Non-pigmented ciliary epithelial cell (primary cell): ENCODE measurements around the gene TAF3.
A peak's percentile ranks its signal among the peaks of the same experiment; 100 is the strongest.
"Not testable (repeated sequence)": the region's sequence is repeated elsewhere in the genome, so short reads cannot be mapped to it uniquely, and the experiment has no call there.

Experiments
- DNase-seq: peaks from one replicate; pipeline ENCODE4 v3.0.0-alpha.2; 2010; ENCODE audit warnings: low read depth

TAF3 gene

DNA sequence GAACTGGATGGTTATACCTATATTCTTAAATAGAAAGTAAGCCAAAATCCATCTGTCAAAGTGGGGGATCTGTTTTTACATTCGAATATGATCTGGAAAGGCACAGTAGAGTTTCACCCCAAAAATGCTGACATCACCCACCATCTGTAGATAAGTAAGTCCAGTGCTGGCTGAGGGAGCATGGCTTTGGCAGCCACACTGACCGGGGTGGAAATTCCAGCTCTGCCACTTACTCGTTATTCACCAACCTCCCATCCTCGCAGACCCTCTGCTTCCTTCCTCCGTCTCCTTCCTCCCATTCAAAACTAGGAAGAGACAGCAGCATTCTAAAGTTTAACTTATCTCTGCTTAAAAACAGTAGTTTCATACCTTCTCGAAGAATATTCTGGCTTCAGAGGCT lies 151.3 kb downstream of the TAF3 start:
- no peak for DNase-seq

DNA sequence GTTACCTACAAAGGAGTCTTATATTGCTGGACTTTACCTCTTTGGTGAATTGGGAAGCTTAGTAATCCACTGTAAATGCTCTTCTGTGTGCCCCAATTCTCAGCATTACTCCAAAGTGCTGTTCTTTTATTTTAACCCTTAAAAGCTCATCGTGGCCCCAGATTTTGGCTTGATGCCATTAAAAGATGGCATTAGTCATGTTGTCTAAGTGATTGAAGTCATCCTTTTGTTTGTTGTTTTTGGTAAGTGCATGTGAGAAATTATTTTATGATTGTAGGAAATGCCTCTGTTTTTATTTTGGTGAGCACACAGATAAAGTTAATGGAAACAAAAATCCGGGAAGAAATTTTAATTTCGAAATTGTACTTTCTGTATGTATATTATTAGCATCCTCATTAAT lies 153.6 kb downstream of the TAF3 start:
- no peak for DNase-seq

DNA sequence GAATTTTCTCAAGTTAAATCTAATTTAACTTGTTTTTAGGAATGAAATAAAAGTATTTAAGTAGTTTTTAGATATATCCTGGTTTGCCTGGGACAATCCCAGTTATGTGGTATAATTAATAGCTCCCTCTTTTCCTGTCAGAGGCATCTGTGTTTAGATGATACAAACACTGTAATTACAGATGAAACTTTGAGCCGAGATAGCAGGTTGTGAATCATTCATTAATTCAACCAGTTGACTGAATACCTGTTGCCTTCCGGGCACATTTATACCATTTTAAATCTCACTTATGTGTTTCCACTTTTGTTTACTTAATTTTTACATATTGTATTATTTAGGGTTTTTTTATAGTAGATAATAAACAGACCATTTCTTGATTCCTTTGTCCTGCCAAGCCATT lies 154.1 kb downstream of the TAF3 start:
- no peak for DNase-seq

DNA sequence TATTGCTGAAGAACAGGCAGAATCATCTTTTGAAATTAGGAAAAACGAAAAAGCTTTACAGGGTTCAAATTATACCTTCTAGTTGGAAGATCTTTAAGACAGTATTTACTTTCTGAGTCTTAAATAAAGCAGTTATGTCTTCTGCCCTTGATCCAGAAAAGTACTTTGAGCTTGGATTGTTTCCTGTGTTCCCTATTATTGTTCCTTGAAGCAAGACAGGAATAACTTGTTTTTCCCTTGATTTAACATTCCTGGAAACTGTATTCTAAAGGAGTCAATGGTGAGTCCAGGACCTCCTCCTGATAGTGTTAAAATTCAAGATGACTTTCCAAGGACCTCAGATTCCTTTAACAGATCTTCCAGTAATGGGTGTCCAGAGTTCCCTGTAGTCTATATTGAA lies 161.9 kb downstream of the TAF3 start:
- DNase-seq: no peak

DNA sequence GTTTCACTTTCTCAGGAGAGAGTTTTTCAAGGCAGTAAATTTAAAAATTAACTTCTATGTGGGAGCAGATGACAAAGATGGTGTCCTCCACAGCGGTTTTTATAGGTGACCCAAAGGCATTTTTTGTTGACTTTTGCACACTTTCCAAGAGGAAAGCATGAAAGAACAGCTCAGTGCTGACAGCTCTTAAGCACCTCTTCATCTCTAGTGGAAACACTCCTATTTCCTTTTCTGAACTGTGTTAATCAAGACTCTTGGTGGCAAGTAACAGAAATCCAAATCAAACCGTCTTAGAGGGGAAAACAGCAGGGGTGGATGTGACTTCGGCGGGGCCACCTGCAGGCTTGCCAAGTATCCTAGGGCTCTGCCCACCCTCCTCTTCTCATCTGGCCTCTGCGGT lies 164.4 kb downstream of the TAF3 start:
- no peak for DNase-seq

DNA sequence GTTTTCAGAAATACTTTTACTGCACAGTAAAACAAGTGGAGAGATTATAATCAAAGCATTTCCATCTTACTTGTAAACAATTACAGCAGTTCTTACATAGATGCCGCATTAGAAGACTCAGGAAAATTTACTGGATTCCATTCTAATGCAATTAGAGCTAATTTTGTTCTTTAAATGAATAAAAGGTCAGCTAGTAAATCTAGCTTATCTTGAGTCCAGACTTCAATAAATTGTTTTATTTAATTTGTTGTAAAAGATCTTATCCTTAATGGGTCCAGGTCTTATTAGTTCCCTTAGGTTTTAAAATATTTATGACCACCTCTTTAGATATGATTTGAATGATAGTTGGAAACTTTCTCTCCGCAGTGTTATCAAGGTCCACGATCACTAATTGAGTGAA lies 166.0 kb downstream of the TAF3 start:
- DNase-seq: no peak

DNA sequence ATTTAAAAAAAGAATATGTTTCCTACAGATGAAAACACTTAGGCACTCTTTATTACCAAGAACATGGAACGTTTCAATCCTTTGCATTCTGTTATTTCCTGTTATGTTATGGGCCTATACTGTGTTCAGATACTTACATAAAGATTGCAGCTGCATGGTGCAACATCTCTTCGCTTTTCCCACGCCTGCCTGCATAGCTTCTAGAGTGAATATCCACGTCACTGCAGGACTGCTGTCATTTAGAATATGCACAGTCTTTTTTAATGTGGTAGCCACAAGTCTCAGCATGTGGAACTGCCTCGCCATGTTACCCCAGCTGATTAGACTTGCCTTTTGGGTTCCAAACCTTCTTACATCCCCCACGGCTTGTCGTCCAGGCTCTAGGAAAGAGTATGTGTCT lies 166.6 kb downstream of the TAF3 start:
- DNase-seq: no peak

DNA sequence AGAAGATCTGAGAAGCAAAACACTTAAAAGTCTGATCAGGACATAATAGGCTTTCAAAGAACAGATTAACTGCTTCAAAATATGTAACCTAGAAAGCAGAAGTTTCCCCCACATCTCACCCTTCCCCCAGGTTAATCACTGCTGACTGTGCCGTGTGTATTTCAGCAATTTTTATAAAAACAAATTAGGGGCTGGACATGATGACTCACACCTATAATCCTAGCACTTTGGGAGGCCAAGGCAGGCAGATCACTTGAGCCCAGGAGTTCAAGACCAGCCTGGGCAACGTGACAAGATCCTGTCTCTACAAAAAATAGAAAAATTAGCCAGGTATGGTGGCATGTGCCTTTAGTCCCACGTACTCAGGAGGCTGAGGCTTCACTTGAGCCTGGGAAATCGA lies 168.5 kb downstream of the TAF3 start:
- DNase-seq: peak; percentile 4

DNA sequence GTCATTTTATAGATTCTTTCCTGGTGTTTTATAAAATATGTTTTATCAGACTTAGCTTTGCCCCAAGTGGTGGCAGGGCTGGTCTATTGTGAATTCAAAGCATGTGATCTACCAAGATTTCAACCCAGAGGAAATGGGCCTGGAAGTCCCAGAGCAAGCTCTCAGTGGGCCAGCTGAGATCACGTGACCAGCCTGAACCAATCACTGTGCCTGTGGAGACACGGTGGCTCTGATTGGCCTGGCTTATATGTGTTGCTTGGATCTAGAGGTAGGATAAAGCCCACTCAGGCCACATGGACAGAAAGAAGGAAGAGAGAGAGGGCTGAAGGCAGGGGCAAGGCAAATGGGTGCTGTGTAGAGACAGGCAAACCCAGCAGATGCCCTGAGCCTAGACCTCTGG lies 170.7 kb downstream of the TAF3 start:
- DNase-seq: no peak

DNA sequence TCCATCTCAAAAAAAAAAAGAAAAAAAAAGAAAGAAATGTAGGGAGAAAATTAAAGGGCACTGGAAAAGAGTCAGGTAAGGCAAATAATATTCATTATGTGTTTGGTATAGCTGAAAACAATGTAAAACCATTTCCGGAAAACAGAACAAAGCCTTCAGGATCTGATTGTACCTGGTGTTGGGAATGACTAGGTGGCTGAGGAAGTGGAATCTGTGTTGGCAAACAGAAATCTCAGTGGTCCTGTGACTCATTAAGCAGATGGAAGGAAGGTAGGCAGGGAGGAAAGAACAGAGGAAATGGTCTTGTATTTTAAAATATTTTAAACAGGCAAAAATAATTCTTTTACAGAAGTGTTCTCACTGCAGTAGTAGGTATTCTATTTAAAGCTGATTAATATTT lies 180.5 kb downstream of the TAF3 start:
- no peak for DNase-seq

DNA sequence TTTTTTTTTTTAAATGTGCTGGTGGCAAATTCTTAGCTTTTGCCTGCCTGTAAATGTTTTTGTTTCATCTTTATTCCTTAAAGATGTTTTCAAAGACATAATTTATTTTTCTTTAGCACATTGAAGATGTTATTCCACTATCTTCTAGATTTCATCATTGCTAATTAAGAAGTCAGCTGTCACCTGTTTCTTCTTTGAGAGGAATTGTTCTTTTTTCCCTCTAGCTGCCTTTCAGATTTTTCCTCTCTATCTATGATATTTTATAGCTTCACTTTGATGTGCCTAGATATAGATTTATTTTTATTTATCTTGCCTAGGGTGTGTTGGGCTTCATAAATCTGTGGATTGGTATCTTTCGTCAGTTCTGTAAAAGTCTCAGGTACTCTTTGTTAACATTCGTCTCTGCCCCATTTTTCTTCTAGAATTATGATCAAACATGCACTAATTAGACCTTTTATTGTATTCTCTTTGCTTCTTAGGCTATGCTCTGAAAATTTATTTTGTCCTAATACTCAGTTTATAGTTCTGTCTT lies 186.2 kb downstream of the TAF3 start:
- DNase-seq: no peak

DNA sequence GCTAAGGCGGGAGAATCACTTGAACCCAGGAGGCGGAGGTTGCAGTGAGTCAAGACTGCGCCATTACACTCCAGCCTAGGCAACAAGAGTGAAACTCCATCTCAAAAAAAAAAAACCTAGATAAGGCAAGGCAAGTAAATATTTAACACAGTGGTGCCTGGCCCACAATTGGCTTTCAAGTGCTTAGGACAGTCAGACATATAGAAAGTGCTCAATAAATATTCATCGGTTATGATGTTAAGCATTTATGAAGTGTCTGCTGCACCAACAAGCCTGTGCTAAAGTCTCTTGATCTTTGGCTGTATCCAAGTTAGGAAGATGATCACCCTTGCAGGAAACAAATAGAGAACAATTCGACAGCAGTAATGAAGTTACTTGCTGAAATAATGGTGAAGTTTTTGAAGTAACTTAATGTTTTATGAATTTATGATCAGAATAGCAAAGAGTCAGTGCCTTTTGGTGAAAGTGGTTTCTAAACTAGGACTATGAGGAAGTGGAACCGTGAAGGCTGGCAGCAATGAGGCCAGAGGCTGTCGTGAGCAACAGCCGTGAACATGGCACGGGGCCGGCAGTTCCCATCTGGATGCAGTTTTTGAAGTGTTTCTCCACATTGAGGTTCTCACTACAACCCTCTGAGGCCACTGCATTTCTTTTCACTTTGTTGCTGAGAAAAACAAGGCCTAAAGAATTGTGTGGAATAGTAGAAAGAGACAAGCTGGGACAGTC lies 188.1 kb downstream of the TAF3 start:
- no peak for DNase-seq

DNA sequence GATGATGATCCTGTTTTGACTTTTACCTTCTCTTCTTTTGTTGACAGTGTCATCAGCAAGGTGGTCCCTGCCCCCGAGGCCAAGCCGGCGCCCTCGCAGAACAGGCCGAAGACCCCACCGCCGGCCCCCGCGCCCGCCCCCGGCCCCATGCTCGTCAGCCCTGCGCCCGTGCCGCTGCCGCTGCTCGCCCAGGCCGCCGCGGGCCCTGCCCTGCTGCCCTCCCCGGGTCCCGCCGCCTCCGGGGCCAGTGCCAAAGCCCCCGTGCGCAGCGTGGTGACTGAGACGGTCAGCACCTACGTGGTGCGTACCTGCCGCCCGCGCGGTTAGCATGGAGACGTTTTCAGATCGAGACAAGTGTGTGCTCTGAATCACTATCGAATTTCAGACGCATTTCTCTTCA lies 190.7 kb downstream of the TAF3 start:
- no peak for DNase-seq

DNA sequence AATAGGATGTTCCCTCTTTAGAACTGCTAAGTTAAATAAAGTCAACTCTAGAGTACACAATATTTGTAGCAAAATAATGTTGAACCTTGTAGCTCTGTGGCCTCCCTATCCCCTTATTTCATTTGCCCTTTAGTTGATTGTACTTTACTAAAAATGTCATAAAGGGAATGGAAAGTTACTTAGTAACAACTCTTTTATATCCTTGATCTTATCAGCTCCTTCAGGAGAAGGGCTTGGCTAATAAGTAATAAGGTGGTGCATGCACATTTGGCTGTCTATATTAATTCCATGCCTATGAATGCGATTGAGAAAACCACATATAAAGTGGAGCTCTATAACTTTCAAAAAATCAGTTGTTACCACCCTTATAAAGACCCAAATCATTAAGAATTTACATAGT lies 194.7 kb downstream of the TAF3 start:
- no peak for DNase-seq

DNA sequence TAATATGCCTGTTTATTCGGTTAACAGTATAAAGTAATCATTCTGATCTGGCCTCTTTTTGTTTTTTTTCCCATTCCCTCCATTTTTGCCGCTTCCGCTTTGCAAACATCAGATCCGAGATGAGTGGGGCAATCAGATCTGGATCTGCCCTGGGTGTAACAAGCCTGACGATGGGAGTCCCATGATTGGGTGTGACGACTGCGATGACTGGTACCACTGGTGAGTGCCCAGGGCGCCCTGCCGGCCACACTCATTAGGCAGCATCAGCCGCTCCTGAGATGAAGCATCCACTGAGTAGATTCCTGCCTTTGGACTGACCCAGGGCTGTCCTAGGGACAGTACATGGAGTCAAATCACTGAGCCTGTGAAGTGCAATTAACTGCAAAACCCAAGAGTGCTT lies 195.3 kb downstream of the TAF3 start:
- no peak for DNase-seq

DNA sequence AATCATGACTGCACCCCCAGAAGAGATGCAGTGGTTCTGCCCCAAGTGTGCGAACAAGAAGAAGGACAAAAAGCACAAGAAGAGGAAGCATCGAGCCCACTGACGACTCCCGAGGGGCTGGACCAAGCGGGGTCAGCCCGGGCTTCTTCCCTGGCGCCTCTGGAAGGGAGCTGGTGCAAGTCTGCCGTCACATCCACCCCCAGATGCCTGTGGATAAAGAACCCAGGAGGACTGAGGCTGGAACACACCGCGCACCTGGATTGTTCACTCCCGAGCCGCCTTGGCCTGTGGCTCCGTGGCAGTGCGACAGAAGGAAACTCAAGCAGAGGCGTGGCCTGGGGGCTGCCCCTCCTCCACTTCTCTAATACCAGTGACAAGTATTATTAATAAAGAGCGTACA lies 196.3 kb downstream of the TAF3 start:
- no peak for DNase-seq

DNA sequence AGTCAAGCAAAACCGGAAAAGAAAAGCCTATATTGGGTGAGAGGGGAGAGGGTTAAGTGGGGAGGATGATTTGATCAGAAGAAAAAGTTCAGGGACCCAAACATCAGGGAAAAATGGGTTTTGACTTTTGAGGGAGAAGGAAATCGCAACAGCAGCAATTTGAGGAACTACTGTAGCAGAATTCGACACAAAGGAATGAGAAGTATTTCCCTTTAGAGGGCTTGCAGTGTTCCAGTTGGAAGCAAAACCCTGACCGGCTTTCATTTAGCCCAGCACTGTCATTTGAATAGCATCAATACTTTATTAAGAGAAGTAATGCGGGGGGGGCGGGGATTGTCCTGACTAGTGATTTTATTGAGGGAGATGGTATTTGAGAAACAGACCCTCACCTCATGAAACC lies 199.0 kb downstream of the TAF3 start:
- no peak for DNase-seq

DNA sequence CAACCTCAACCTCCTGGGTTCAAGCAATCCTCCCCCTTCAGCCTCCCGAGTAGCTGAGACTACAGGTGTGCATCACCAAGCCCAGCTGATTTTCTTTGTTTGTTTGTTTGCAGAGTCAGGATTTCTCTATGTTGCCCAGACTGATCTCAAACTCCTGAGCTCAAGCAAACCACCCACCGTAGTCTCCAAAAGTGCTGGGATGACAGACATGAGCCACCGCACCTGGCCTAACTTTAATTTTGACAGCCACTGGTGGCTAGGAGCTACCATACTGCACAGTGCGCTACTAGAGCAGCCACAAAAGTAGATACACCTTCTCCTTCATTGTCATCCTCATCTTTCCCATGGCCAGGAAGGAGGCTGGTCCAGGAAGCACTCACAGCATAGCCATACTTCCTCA lies 205.0 kb downstream of the TAF3 start:
- DNase-seq: no peak

DNA sequence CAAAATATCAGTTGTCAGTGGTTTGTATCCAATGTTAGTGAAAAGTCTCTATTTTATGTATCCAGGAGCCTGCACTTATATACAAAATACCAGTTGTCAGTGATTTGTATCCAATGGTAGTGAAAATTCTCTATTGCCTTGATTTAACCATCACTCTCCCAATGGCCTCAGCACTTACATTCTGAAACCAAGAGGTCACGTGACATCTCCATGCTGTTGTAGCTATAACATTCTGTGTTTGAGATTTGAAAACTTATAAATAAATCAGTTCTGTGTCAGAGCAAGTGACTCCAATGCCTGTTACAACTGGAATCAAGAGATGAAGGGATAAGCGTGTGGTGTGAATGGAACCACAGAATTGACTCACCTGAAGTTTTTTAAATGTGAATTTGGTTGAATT lies 205.5 kb downstream of the TAF3 start:
- no peak for DNase-seq

DNA sequence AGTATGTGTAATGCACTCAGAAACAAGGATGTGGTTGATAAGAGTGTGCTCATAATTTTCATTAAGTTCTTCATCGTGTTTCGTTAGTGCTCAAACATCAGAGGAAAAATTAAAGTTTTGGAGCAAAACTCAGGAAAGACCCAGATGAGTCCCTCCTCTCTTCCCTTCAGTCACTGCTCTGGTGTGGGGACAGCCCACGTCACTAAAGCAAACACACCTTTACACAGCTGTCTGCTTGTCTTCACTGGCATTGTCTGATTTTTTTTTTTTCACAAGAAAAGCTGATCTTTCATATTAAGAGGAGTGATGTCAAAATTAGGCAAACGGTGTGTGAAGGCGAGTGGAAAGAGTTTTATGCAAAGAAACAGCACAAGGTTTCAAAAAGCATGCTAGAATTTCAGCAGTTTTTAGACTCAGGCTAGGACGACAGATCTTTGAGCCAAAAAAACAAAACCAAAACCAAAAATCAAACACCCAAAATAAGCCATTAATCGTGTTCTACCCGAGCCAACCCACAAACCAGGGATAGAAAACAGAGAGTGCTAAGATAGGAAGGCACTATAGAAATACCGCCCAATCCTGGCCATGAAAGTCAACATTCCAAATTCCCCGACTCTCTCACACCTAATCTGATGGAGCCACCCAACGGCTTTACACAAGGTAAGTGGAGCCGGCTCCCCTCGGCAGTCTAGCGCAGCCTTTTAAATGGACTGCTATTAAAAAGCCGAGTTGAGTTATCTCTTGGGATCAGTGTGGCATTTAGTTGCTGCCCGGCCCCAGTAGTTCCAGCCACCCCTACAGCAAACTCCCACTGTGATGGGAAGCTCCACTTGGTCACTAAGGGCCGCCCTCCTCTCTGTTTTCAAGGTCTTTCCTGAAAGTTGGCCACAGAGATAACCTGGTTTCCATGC lies 208.3 kb downstream of the TAF3 start:
- no peak for DNase-seq

DNA sequence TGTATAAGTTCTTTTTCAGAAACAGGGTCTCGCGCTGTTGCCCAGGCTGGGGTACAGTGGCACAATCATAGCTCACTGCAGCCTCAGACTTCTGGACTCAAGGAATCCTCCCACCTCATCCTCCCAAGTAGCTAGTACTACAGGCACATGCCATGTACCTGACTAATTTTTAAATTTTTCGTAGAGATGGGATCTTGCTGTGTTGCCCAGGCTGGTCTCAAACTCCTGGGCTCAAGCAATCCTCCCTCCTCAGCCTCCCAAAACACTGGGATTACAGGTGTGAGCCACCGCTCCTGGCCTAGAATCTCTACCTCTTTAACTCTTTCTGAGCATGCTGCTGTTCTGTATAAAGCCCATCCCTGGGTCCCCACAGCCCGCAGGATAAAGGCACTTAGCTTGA lies 212.9 kb downstream of the TAF3 start:
- not testable (repeated sequence) for DNase-seq

DNA sequence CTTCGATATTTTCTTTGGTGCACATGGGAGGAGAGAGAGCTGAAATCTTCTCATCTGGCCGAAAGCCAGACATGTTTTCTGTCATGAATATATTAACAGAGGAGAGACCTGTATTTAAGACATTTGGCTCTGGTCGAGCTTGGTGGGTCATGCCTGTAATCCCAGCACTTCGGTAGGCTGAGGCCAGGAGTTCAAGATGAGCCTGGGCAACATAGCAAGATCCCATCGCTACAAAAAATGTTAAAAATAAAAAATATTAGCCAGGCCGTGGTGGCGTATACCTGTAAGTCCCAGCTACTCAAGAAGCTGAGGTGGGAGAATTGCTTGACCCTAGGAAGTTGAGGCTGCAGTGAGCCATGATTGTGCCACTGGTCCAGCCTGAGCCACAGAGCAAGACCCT lies 214.3 kb downstream of the TAF3 start:
- no peak for DNase-seq

DNA sequence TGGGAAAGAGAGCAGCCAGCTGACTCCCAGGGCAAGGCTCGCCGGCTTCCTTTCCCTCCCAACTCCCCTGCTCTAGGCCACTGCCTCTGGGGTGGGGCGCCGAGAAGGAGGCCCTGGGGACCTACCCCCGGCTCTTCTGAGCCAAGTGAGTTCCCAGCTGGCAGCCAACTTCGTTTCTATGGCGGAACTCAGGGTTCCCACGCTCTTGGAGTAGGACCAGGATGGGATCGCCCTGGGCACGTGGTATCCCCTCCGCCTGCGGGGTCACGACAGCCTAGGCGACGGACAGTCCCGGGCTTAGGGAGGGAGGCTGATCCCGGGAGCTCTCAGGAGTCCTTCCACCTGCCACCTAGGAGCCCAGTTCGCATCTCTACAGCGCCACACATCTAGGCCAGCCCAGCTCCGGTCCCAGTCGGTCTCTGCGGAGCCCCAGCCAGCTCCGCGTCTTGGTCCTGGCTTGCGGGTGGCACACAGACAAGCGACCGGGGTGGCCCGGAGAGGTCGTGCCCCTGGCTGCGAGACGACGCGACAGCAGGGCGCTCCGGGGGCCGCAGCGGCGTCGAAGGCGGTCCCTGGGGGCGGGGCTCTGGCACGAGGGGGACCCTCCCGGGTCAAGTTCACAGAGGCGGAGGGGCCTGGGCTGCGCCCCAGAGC lies 215.6 kb downstream of the TAF3 start:
- DNase-seq: no peak
